Activated T-cell treated with anti-CD3 and anti-CD28 coated beads, Interleukin-2, amount 50 U/mL, for 1 hour (primary cell): ENCODE results near the gene DGUOK.
"Not testable (repeated sequence)": the region's sequence is repeated elsewhere in the genome, so short reads cannot be mapped to it uniquely, and the experiment has no call there.

Experiments
- DNase-seq: peaks from one replicate; pipeline ENCODE4 v3.0.0-alpha.2; 2020

DGUOK gene

DNA sequence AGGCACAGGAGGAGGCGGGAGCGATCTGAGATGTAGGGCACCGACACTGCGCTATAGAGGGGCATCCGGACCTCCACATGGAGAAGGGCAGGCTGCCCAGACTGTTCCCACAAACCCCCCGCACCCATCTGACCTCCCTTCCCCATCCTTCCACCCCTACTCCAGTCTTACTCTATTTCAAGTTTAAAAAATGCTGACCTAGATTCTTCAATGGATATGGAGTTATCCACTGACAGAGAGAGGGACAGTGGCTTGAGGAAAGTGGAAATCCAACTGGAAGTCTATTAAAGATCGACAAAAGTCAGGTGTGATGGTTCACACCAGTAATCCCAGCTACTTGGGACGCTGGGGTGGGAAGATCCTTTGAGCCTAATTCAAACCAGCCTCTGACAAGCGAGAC is 5.1 kb upstream of the DGUOK start:
- no peak for DNase-seq

- no peak for DNase-seq
These were observed 4.0 kb upstream of the DGUOK start for GRCh38 chr2:73922681-73923080.

GRCh38 chr2:73925033-73925704 is 1.5 kb upstream of the DGUOK start:
- no peak for DNase-seq

DNA sequence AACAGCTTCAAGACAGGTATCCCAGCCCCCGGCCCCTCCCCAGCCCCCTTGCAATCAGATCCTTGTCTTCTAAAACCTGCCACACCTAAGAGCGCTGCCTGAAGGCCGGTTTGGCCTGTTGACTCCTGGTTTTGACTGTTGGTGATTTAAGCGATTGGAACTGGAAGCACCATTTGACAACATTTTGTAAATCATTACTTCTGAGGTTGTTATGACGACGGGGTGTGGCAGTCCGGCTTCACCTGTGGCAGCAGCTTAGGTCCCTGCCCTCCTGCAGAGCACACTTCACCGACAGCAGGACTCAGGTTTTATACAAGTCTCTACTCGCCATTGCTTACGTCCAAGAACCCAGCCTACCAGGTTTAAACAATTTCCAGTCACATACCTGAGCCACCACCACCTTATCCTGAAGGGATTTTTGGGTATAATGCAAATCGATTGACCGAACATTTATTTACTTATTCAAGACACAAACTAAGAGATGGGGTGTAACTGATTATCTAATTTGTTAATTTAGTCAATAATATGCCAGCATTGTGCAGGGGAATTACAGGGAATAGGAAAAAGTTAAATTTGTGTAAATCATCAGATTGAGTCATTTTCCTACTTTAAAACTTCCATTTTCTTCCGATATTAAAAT is 707 bp upstream of the DGUOK start:
- no peak for DNase-seq

- no peak for DNase-seq
These were observed 664 bp downstream of the DGUOK start for GRCh38 chr2:73927344-73927743.

- no peak for DNase-seq
These were observed 2.3 kb downstream of the DGUOK start for GRCh38 chr2:73928963-73929347.

GRCh38 chr2:73930386-73930785 is 3.7 kb downstream of the DGUOK start:
- no peak for DNase-seq

DNA sequence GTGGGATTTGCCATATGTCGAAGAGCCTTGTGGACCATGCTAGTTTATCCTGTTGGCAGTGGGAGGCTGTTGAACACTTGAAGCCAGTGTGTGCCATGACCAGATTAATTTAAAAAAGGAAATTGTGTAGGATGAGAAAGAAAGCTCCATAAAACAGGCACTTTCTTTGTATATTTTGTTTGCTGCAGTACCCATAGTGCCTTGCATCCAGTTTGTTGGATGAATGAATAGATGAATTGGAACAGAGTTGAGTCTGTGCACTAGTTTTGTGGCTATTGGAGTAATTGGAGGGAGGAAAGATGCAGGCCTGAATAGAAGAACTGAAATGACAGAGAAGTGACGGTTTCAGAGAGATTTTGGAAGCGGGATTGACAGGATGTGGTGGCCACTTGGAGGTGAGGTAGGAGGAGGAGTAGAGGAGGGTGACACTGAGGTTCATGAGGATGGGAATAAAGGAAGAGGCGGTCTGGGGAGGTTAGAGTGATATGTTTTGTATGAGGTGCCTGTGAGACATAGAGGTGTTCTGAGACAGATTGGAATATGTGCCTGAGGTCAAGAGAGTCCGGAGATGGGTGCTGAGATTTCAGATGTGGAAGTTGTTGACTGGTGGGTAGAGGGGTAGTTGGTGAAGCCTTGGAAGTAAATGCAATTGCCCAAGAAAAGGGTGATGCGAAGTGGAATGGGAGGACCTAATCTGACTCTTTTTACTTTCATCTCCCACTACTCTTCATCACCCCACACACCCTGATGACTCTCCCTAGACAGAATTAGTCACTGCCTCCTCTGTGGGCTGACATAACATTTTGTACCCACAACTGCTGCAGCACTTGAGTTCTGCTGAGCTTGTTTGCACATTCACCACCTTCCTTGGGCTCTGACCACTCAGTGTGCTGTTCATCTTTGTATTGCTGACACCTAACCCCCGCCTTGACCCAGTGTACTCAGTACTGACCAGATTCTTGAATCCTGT is 5.1 kb downstream of the DGUOK start:
- no peak for DNase-seq

DNA sequence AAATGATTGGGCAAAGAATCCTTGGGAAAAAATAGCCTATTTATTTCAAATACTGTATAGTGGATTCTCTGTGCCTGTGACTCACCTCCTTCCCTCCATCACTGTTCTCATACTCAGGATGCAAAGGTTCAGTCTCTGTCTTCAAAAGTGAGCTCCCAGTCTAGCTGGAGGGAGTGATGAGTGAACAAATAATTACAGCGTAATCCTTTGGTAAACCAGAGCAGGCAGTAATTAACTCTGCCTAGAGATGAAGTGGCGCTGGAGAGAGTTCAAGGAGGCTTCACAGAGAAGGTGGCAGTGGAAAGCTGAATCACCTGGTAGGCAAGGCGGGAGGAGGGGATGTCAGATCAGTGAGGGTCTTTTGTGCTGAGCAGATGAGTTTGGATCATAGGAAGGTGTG is 6.5 kb downstream of the DGUOK start:
- DNase-seq = no peak

- DNase-seq = no peak
These were observed 9.0 kb downstream of the DGUOK start for GRCh38 chr2:73935641-73936040.

DNA sequence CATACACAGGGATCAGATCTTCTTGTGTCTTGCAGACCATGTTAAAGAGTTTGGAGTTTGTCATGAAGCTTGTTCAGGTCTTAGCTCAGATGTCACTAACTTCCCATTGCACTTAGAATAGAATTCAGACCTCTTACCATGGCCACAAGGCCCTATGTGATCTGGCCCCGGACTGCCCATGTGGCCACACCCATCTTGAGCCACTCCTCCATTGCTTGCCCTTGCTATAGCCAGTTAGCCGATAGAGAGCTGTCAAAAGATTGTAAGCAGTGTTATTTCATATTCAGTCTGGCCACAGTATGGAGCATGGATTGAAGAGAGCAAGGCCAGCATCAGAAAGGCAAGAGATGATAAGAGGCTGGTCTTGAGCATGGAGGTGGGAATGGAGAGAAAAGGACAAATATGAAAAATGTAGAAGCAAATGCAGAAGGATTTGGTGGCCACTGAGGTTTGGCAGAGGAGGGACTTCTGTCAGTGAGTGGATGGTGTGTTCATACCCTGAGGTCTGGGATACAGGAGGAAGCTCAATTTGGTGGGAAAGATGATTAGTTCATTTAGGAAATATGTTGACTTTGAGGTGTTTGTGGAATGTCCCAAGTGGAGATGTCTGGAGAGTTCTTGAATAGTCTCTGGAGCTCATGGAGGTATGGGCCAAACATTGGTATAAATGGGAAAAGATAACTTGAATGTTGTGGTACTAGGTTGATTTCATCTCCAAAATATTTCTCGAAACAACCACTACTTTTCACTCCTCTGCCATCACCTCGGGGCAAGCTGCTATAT is 10.6 kb downstream of the DGUOK start:
- DNase-seq = no peak

DNA sequence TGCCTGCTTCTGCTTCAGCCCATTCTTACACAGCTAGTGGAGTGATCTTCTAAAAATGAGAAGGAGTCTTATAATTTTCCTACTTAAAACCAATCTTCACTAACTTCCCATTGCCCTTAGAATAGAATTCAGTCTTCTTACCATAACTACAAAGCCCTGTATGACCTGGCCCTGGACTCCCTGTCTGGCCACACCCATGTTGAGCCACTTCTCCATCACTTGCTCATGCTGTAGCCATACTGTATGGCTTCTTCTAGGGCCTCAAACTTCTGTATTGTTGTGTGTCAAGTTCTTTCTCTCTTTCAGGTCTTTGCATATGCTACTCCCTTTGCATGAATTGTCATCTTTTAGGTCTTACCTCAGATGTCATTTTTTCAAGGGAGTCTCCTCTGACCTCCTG is 11.2 kb downstream of the DGUOK start:
- no peak for DNase-seq

DNA sequence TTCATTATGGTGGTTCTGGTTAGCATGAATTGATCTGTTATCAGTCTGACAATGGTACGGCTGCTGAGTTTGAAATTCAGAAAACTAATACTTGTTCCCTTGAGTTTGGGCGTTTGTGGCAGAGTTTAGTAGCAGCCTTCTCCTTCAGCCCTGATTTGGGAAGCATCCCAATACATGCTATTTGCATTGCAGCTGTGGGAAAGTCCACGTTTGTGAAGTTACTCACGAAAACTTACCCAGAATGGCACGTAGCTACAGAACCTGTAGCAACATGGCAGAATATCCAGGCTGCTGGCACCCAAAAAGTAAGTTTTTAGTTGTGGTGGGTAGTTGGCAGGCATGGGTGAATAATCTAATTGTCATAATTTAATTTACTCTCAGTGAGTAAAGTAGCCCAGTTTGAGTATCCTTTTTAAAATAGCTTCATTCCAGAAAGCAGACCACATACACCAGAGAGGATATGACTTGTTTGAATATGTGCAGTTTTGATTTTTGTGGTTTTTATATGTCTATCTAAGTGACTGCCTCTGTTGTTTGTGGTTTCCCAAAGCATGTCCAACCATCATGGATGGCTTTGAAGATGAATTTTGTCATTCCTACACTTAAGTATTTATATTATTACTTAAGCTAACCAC is 12.2 kb downstream of the DGUOK start:
- no peak for DNase-seq

DNA sequence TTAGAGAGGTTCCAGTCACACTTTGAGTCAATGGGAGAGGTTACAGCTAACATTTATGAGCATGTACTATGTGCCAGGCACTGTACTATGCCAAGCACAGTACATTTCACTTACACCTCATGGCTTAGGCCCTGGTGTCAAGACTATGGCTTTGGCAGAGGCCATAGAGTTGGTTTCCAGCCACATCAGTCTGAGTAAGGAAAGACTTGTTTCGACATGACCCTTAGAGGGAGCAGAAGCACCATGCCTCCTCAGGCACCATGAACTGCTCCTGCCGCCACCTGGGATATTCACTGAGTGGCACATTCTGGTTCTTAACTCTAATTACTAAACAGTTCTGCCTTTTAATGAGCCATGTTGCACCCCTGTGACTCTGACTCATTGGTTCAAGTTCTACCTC is 12.7 kb downstream of the DGUOK start:
- peak; percentile 44 for DNase-seq

DNA sequence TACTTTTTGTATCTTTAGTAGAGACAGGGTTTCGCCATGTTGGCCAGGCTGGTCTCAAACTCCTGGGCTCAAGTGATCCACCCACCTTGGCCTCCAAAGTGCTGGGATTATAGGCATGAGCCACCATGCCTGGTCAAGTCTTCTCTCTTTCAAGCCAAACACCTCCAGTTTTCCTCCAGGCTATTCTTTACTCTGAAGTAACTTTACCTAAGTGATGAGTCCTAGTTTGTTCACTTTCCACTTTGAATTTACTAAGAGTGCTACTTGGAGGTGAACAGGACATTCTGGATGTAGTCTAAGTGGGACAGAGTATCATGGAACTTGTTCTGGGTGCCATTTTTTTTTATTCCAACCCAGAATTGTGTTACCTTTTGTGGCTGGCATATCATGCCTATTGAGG is 13.4 kb downstream of the DGUOK start:
- DNase-seq = not testable (repeated sequence)

DNA sequence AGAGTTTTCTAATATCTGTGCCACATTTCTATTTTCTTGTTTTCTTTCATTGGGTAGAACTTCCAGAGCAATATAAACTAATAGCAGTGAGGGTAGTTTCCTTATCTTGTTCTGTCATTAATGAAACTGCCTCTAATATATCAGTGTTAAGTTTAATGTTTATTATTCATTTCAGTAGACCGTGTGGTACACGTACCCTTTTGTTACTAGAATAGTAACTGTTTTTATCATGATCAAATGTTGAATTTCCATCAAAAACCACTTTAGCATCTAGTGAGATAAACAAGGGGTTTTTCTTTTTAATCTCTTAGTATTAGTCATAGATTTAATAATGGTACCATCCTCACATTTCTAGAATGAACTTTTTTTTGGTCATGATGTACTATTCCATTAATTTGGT is 16.0 kb downstream of the DGUOK start:
- no peak for DNase-seq

- no peak for DNase-seq
These were observed 18.0 kb downstream of the DGUOK start for GRCh38 chr2:73944714-73945113.

DNA sequence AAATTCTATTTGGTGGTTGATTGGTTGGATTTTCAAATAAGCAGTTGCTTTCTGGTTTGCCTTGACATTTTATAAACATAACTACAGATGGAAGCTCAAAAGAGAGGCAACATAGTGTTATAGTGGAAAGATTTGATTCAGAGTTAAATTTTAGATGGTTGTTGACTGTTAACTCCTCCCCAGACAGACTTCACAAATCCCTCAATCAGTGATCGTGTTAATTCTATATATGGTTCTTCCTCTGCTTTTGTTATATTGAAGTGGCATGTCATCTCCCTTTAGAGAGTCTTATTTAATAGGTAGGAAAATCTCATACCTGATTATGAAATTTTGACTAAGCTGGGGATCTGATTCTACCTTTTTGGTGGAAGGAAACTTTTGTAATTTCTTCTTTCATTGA is 19.5 kb downstream of the DGUOK start:
- DNase-seq = no peak

- no peak for DNase-seq
These were observed 20.0 kb downstream of the DGUOK start for GRCh38 chr2:73946666-73947065.

- no peak for DNase-seq
These were observed 20.8 kb downstream of the DGUOK start for GRCh38 chr2:73947412-73948018.

GRCh38 chr2:73949802-73950201 is 23.1 kb downstream of the DGUOK start:
- DNase-seq = no peak
